H1 (cell line): ENCODE data around the gene DCAF6. TPM values are rescaled to one million over a fixed set of nuclear protein-coding genes. Genes with fewer than 3 reads are reported as not detected.

Experiments
- BACH1 ChIP-seq: IDR thresholded peaks from 2 replicates; pipeline ENCODE4 v1.6.1; 2012; ENCODE audit warnings: low read length, improper control_type of control experiment
- E2F6 ChIP-seq: IDR thresholded peaks from 2 replicates; pipeline ENCODE4 v1.6.1; 2012; ENCODE audit warnings: inconsistent platforms
- JUND ChIP-seq: IDR thresholded peaks from 2 replicates; pipeline ENCODE4 v1.6.1; 2011; ENCODE audit warnings: mild to moderate bottlenecking, improper control_type of control experiment, low read length
- POLR2AphosphoS5 ChIP-seq: IDR thresholded peaks from 2 replicates; pipeline ENCODE4 v1.6.1; 2011; ENCODE audit warnings: low read depth, low read length
- polyA plus RNA-seq, 7 experiments: library from polyadenylated mRNA; depleted of rRNA in 3 of 7; stranded (reverse) in 5 of 7; unstranded in 2 of 7; fragments of >200 nt in 5 of 7; fragments of 200-250 nt in 2 of 7; gene quantifications; 1 replicate in 5 of 7; 2 replicates in 1 of 7; 4 replicates in 1 of 7; pipeline versions ENCODE4 v1.2.1 to v1.2.3, GENCODE V29; 2011 to 2013; ENCODE audit warnings: missing spikeins in 2 of 7, mixed read lengths in 2 of 7
- total RNA-seq: library from RNA; stranded (reverse); fragmentation: NEBNext Ultra II Directional; extraction: Animal tissue kit (Norgen Biotek cat#: 25700); gene quantifications from 2 replicates; pipeline ENCODE4 v1.2.1, GENCODE V29; 2021

Gene DCAF6
- total and polyA plus RNA-seq, 2 of the 8 experiments (the other 6 are each of a cell fraction or from before 2014, with no cell fraction given): 12.3 to 17.4 TPM

DNA sequence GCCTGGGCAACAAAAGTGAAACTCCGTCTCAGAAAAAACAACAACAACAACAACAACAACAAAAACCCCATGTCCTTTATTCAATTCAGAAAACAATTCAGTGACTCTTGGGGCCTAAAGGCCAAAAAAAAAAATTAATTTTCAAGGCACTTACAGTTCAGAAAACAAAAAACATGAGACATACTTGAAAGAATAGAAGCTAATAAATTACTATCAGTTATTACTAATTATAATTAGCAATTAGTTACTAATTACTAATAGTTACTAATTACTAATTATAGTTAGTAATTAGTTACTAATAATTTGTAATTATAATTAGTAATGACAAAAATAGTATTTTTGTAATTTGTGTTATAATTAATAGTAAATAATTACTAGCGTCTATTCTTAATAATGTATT is 57.2 kb downstream of the DCAF6 start (continued):
- no peak for TF ChIP-seq JUND
- no peak for TF ChIP-seq BACH1
- TF ChIP-seq POLR2AphosphoS5: no peak
- TF ChIP-seq E2F6: no peak
